HEK293 (cell line): ENCODE data around the gene DEDD2.

Experiments
- CTCF ChIA-PET: fragments of 350-600 bp; formaldehyde crosslinking; extraction: SDS; loops from one replicate; lab custom pipeline; 2021; ENCODE audit warnings: antibody characterized with exemption; lab: Yijun Ruan, JAX
- POLR2A ChIA-PET: fragments of 300-600 bp; formaldehyde crosslinking; extraction: SDS; loops from one replicate; lab custom pipeline; 2020; ENCODE audit warnings: antibody characterized with exemption, inconsistent platforms; lab: Yijun Ruan, JAX
- H3K27ac ChIP-seq: fragments of 200-500 bp; sonication (Bioruptor generic); 2 replicates; pipeline ENCODE4 v1.5.1; 2014; ENCODE audit warnings: low read depth, low read length, control low read depth, inconsistent platforms; ENCODE audit errors: extremely low read depth
- H3K36me3 ChIP-seq, 2 experiments: fragments of 200-500 bp in 1 of 2; sonication (Bioruptor generic) in 1 of 2; 1 replicate in 1 of 2; 2 replicates in 1 of 2; pipeline ENCODE4 v1.5.1; 2014 to 2017; ENCODE audit warnings: inconsistent platforms in 2 of 2, low read length in 2 of 2; ENCODE audit not compliant: control insufficient read depth in 2 of 2, insufficient read depth in 1 of 2
- H3K4me1 ChIP-seq: fragments of 200-500 bp; sonication (Bioruptor generic); 2 replicates; pipeline ENCODE4 v1.5.1; 2014; ENCODE audit warnings: mild to moderate bottlenecking, low read length, inconsistent platforms; ENCODE audit not compliant: control insufficient read depth, insufficient read depth
- H3K4me3 ChIP-seq: 2 replicates; pipeline ENCODE4 v1.5.1; 2011; ENCODE audit warnings: low read depth, mild to moderate bottlenecking, control low read depth, low read length, moderate library complexity
- H3K9me3 ChIP-seq: fragments of 200-500 bp; sonication (Bioruptor generic); 2 replicates; pipeline ENCODE4 v1.5.1; 2014; ENCODE audit warnings: low read depth, low read length, inconsistent platforms; ENCODE audit not compliant: control insufficient read depth, insufficient read depth
- MEIS1 ChIP-seq: sonication (generic); formaldehyde crosslinking; IDR thresholded peaks from 2 replicates; pipeline ENCODE4 v1.8.1; 2022; ENCODE audit warnings: missing genetic modification reagents, mild to moderate bottlenecking, borderline replicate concordance
- PRDM6 ChIP-seq: fragments of 450-650 bp; formaldehyde crosslinking; IDR thresholded peaks from 2 replicates; pipeline ENCODE4 v1.5.1; 2017; ENCODE audit warnings: missing biosample characterization, missing genetic modification characterization
- SETDB1 ChIP-seq: IDR thresholded peaks from one replicate; pipeline ENCODE4 v1.6.1; 2017; ENCODE audit warnings: mild to moderate bottlenecking, low read length, moderate library complexity, mixed read lengths; ENCODE audit not compliant: insufficient read length
- TRIM28 ChIP-seq: IDR thresholded peaks from 2 replicates; pipeline ENCODE4 v1.6.1; 2011; ENCODE audit warnings: low read length, control low read depth, borderline replicate concordance
- ZBTB49 ChIP-seq: fragments of 450-650 bp; formaldehyde crosslinking; IDR thresholded peaks from 2 replicates; pipeline ENCODE4 v1.5.1; 2016; ENCODE audit warnings: missing biosample characterization, missing genetic modification characterization, low read depth
- ZFHX2 ChIP-seq: fragments of 450-650 bp; formaldehyde crosslinking; conservative IDR thresholded peaks from 2 replicates; pipeline ENCODE4 v1.5.1; 2016; ENCODE audit warnings: missing biosample characterization, missing genetic modification characterization
- ZNF112 ChIP-seq: fragments of 450-650 bp; formaldehyde crosslinking; IDR thresholded peaks from 2 replicates; pipeline ENCODE4 v1.5.0; 2017; ENCODE audit warnings: missing biosample characterization, missing genetic modification characterization
- ZNF146 ChIP-seq: fragments of 450-650 bp; formaldehyde crosslinking; IDR thresholded peaks from 2 replicates; pipeline ENCODE4 v1.5.1; 2016; ENCODE audit warnings: missing biosample characterization, missing genetic modification characterization
- ZNF174 ChIP-seq: fragments of 450-650 bp; formaldehyde crosslinking; IDR thresholded peaks from 2 replicates; pipeline ENCODE4 v1.5.0; 2017; ENCODE audit warnings: missing biosample characterization, mild to moderate bottlenecking, missing genetic modification characterization
- ZNF221 ChIP-seq: fragments of 450-650 bp; formaldehyde crosslinking; IDR thresholded peaks from 2 replicates; pipeline ENCODE4 v1.5.1; 2017; ENCODE audit warnings: missing biosample characterization, missing genetic modification characterization, borderline replicate concordance
- ZNF341 ChIP-seq: fragments of 450-650 bp; formaldehyde crosslinking; IDR thresholded peaks from 2 replicates; pipeline ENCODE4; 2016; ENCODE audit warnings: low read depth, missing biosample characterization, missing genetic modification characterization
- ZNF398 ChIP-seq: fragments of 450-650 bp; formaldehyde crosslinking; IDR thresholded peaks from 2 replicates; pipeline ENCODE4 v1.5.1; 2017; ENCODE audit warnings: missing biosample characterization, missing genetic modification characterization
- ZNF416 ChIP-seq: fragments of 450-650 bp; formaldehyde crosslinking; IDR thresholded peaks from 2 replicates; pipeline ENCODE4 v1.5.1; 2016; ENCODE audit warnings: missing biosample characterization, missing genetic modification characterization
- ZNF473 ChIP-seq: fragments of 450-650 bp; formaldehyde crosslinking; IDR thresholded peaks from 2 replicates; pipeline ENCODE4 v1.5.1; 2017; ENCODE audit warnings: missing biosample characterization, missing genetic modification characterization
- ZNF580 ChIP-seq: fragments of 450-650 bp; formaldehyde crosslinking; IDR thresholded peaks from 2 replicates; pipeline ENCODE4 v1.5.1; 2016; ENCODE audit warnings: missing biosample characterization, missing genetic modification characterization
- ZNF624 ChIP-seq: fragments of 450-650 bp; formaldehyde crosslinking; IDR thresholded peaks from 2 replicates; pipeline ENCODE4 v1.5.1; 2017; ENCODE audit warnings: missing biosample characterization, missing genetic modification characterization
- ZNF747 ChIP-seq: fragments of 450-650 bp; formaldehyde crosslinking; IDR thresholded peaks from 2 replicates; pipeline ENCODE4 v1.5.1; 2016; ENCODE audit warnings: missing biosample characterization, missing genetic modification characterization
- ZNF768 ChIP-seq: fragments of 450-650 bp; formaldehyde crosslinking; IDR thresholded peaks from 2 replicates; pipeline ENCODE4 v1.5.1; 2018; ENCODE audit warnings: missing biosample characterization, mild to moderate bottlenecking, missing genetic modification characterization

DEDD2 gene

GRCh38 chr19:42153672-42154433, 63.6 kb downstream of the DEDD2 start:
- CTCF ChIA-PET = no interaction called here

GRCh38 chr19:42152910-42153671, 64.4 kb downstream of the DEDD2 start:
- TF ChIP-seq TRIM28 = no peak
- TF ChIP-seq ZNF580 = no peak
- no peak for TF ChIP-seq ZNF416 (tag by site-specific recombination)
- no peak for TF ChIP-seq ZFHX2 (tag by site-specific recombination)
- no peak for TF ChIP-seq ZNF221 (tag by site-specific recombination)
- no peak for TF ChIP-seq MEIS1 (CRISPR knock-in tag)
- TF ChIP-seq SETDB1 = no peak
- TF ChIP-seq ZBTB49 (tag by site-specific recombination) = no peak
- TF ChIP-seq PRDM6 (tag by site-specific recombination) = no peak
- TF ChIP-seq ZNF768 = no peak
- TF ChIP-seq ZNF174 (tag by site-specific recombination) = no peak
- TF ChIP-seq ZNF112 (tag by site-specific recombination) = no peak
- no peak for TF ChIP-seq ZNF341 (tag by site-specific recombination)
- no peak for TF ChIP-seq ZNF473 (tag by site-specific recombination)
- TF ChIP-seq ZNF624 (tag by site-specific recombination) = no peak
- ChIA-PET CTCF (interaction anchor here (0.7 to 1.6 kb wide), 2 partner anchors 25 to 45 kb away, joined by 3 to 5 read pairs; no protein-coding TSS in a partner anchor), POLR2A (no interaction called here)
- H3K4me3 ChIP-seq = no peak overlapping the region
- H3K4me1 ChIP-seq = no peaks in the 10 kb centered on the region
- no peaks in the 10 kb centered on the region for H3K36me3 ChIP-seq
- H3K9me3 ChIP-seq = no peaks in the 10 kb centered on the region
- H3K27ac ChIP-seq = no peak overlapping the region

More at GRCh38 chr19:42153672-42154433, 63.6 kb downstream of the DEDD2 start:
- Histone ChIP-seq H3K9me3 (no peaks in the 10 kb centered on the region), H3K27ac (no peak overlapping the region), H3K4me3 (no peak overlapping the region), H3K4me1 (no peaks in the 10 kb centered on the region), H3K36me3 (no peaks in the 10 kb centered on the region)
- POLR2A ChIA-PET = no interaction called here
- peak; percentile 35; the same call in 1 of the 2 replicates for TF ChIP-seq ZNF398 (tag by site-specific recombination)
- no peak for TF ChIP-seq ZNF747 (tag by site-specific recombination)
- TF ChIP-seq ZNF146 (tag by site-specific recombination) = no peak
- 0 out of 2 replicates have a peak, but pooled peaks have one; percentile 8 for TF ChIP-seq ZNF624 (tag by site-specific recombination)
- peak; percentile 67 for TF ChIP-seq ZFHX2 (tag by site-specific recombination)
